T-helper 2 cell treated with Interferon-gamma antibody and Interleukin-4, amounts not matched to agents 100 ng/mL and 5 ng/mL, for 36 hours (primary cell): Measurements from ENCODE around the gene IQCN. TPM values are rescaled to one million over a fixed set of nuclear protein-coding genes. Genes with fewer than 3 reads are reported as not detected.

Source experiments
- intact Hi-C: fragments of 100-400 bp; cut with micrococcal nuclease; formaldehyde crosslinking; loops from one replicate; pipeline ENCODE4 v1.15.1; 2023
- total RNA-seq: library from RNA; stranded (reverse); gene quantifications from 2 replicates; pipeline ENCODE4 v1.2.3, GENCODE V29; 2022

The IQCN gene
- total RNA-seq, 1 donor from 2014 or later = 5.4 TPM

GRCh38 chr19:18269070-18269723 lies 5.1 kb downstream of the IQCN start:
- intact Hi-C loops = no loop called here

GRCh38 chr19:18266771-18267686 lies 7.2 kb downstream of the IQCN start:
- intact Hi-C loops = no loop called here

- intact Hi-C loops = no loop called here
These were observed 8.7 kb downstream of the IQCN start for GRCh38 chr19:18265582-18265981.

GRCh38 chr19:18264971-18265540 lies 9.2 kb downstream of the IQCN start:
- intact Hi-C loops = no loop called here

GRCh38 chr19:18264137-18264854 lies 10.0 kb downstream of the IQCN start:
- intact Hi-C loops = no loop called here

- intact Hi-C loops = no loop called here
These were observed 10.7 kb downstream of the IQCN start for GRCh38 chr19:18263324-18264136.

- intact Hi-C loops = no loop called here
These were observed 11.3 kb downstream of the IQCN start for GRCh38 chr19:18262917-18263316.

- intact Hi-C loops = no loop called here
These were observed 12.1 kb downstream of the IQCN start for GRCh38 chr19:18262144-18262543.

- intact Hi-C loops = no loop called here
These were observed 12.8 kb downstream of the IQCN start for GRCh38 chr19:18261474-18261873.

- intact Hi-C loops = loop anchor here (10.0 kb wide), 1 partner anchor 255 kb away; the partner anchor contains the start of gene ARRDC2
These were observed 14.4 kb downstream of the IQCN start for GRCh38 chr19:18259893-18260292.

GRCh38 chr19:18257503-18258470 lies 16.5 kb downstream of the IQCN start:
- intact Hi-C loops = loop anchor here (10.0 kb wide), 1 partner anchor 253 kb away; the partner anchor contains the start of gene ARRDC2

- intact Hi-C loops = loop anchor here (5.0 to 10.0 kb wide), 2 partner anchors 143 to 250 kb away; partner anchors contain the start of gene ARRDC2
These were observed 19.4 kb downstream of the IQCN start for GRCh38 chr19:18254546-18255503.

- intact Hi-C loops = loop anchor here (5.0 to 10.0 kb wide), 2 partner anchors 141 to 249 kb away; partner anchors contain the start of gene ARRDC2
These were observed 20.5 kb downstream of the IQCN start for GRCh38 chr19:18253716-18254115.

- intact Hi-C loops = loop anchor here (5.0 to 10.0 kb wide), 2 partner anchors 141 to 248 kb away; partner anchors contain the start of gene ARRDC2
These were observed 21.1 kb downstream of the IQCN start for GRCh38 chr19:18253130-18253529.

- intact Hi-C loops = loop anchor here (1.0 to 10.0 kb wide), 3 partner anchors 44 to 248 kb away; partner anchors contain the start of gene ARRDC2
These were observed 21.9 kb downstream of the IQCN start for GRCh38 chr19:18252370-18252717.

GRCh38 chr19:18251587-18252369 lies 22.5 kb downstream of the IQCN start:
- intact Hi-C loops = loop anchor here (1.0 to 10.0 kb wide), 3 partner anchors 43 to 247 kb away; partner anchors contain the start of gene ARRDC2

GRCh38 chr19:18249834-18250233 lies 24.4 kb downstream of the IQCN start:
- intact Hi-C loops = loop anchor here (5.0 to 10.0 kb wide), 2 partner anchors 138 to 245 kb away; partner anchors contain the start of gene ARRDC2
